HCT116 (cell line): ENCODE data around the gene NELL1. TPM values are rescaled to one million over a fixed set of nuclear protein-coding genes. Genes with fewer than 3 reads are reported as not detected.

ENCODE experiments used
- ATAC-seq: fragments of 200-7000 bp; cut with Tn5 transposase; 2 replicates; pipeline ENCODE4 v1.9.1; 2020; ENCODE audit warnings: mild to moderate bottlenecking, moderate library complexity
- BruUV-seq: library from RNA; stranded (reverse); fragments of 400-500 nt; replicated peaks from 2 replicates; lab custom pipeline; 2021; lab: Mats Ljungman, UMichigan
- CTCF ChIA-PET: fragments of 300-600 bp; sonication (Branson Sonifier 250); formaldehyde crosslinking; loops from one replicate; lab custom pipeline; 2021; ENCODE audit warnings: antibody characterized with exemption; lab: Charles Lee
- POLR2A ChIA-PET: fragments of 300-600, 350-600 bp; sonication (Branson Sonifier 250); formaldehyde crosslinking; loops from one replicate; lab custom pipeline; 2021; ENCODE audit warnings: antibody characterized with exemption; lab: Charles Lee
- RAD21 ChIA-PET, 2 experiments: fragments of 300-600 bp; sonication (Branson Sonifier 250); formaldehyde crosslinking; loops; one replicate each; lab custom pipeline; 2023; ENCODE audit warnings: low total read pairs in 2 of 2; ENCODE audit not compliant: uncharacterized antibody in 2 of 2, unreplicated experiment in 2 of 2, low non-redundant PET in 1 of 2; lab: Charles Lee
- DNase-seq: peaks from one replicate; pipeline ENCODE4 v3.0.0-alpha.2; 2010; ENCODE audit warnings: low read depth, low spot score
- H2AFZ ChIP-seq: fragments of 200-600 bp; shearing (Covaris generic), sonication (generic); 2 replicates; pipeline ENCODE4 v1.6.1; 2017; ENCODE audit warnings: low read depth, mixed run types, mixed read lengths, antibody characterized with exemption, low read length; ENCODE audit not compliant: poor library complexity, severe bottlenecking
- H3K27ac ChIP-seq: 2 replicates; pipeline ENCODE4 v1.5.1; 2012; ENCODE audit warnings: low read depth, low read length
- H3K27me3 ChIP-seq: fragments of 200-600 bp; sonication (generic); 2 replicates; pipeline ENCODE4 v1.6.1; 2016; ENCODE audit warnings: mixed run types, low read length, mixed read lengths; ENCODE audit not compliant: insufficient read depth
- H3K36me3 ChIP-seq, 2 experiments: fragments of 200-500 bp in 1 of 2; fragments of 200-600 bp in 1 of 2; sonication (Bioruptor generic) in 1 of 2; sonication (generic) in 1 of 2; 2 replicates each; pipeline versions ENCODE4 v1.5.1 to v1.6.1; 2014 to 2016; ENCODE audit warnings: low read length in 2 of 2, inconsistent platforms in 1 of 2, mixed read lengths in 1 of 2, mixed run types in 1 of 2; ENCODE audit not compliant: insufficient read depth in 2 of 2, control insufficient read depth in 1 of 2
- H3K4me1 ChIP-seq, 2 experiments: fragments of 200-600 bp in 1 of 2; sonication (generic) in 1 of 2; 2 replicates each; pipeline versions ENCODE4 v1.5.1 to v1.6.1; 2012 to 2017; ENCODE audit warnings: low read length in 2 of 2, inconsistent platforms in 1 of 2, mild to moderate bottlenecking in 1 of 2, mixed read lengths in 1 of 2, mixed run types in 1 of 2, moderate library complexity in 1 of 2; ENCODE audit not compliant: insufficient read depth in 2 of 2, control insufficient read depth in 1 of 2
- H3K4me2 ChIP-seq: fragments of 200-600 bp; sonication (generic); 2 replicates; pipeline ENCODE4 v1.6.1; 2017; ENCODE audit warnings: mixed run types, low read length, mixed read lengths
- H3K4me3 ChIP-seq, 2 experiments: fragments of 200-600 bp in 1 of 2; sonication (generic) in 1 of 2; replicated peaks in 1 of 2; 2 replicates each; pipeline ENCODE4 v1.5.1; 2011 to 2016; ENCODE audit warnings: low read length in 2 of 2, control low read depth in 1 of 2, low read depth in 1 of 2, mild to moderate bottlenecking in 1 of 2, mixed read lengths in 1 of 2, mixed run types in 1 of 2
- H3K79me2 ChIP-seq: fragments of 200-600 bp; sonication (generic); 2 replicates; pipeline ENCODE4 v1.6.1; 2017; ENCODE audit warnings: mild to moderate bottlenecking, mixed run types, low read length, moderate library complexity, mixed read lengths; ENCODE audit not compliant: insufficient read depth
- H3K9ac ChIP-seq: fragments of 200-600 bp; sonication (generic); 2 replicates; pipeline ENCODE4 v1.6.1; 2016; ENCODE audit warnings: low read length, mixed read lengths
- H3K9me2 ChIP-seq: fragments of 200-600 bp; sonication (generic), shearing (Covaris generic); 2 replicates; pipeline ENCODE4 v1.6.1; 2017; ENCODE audit warnings: mixed run types, mild to moderate bottlenecking, moderate library complexity; ENCODE audit not compliant: insufficient read depth
- H3K9me3 ChIP-seq, 2 experiments: fragments of 200-500 bp in 1 of 2; fragments of 200-600 bp in 1 of 2; sonication (Bioruptor generic) in 1 of 2; sonication (generic) in 1 of 2; 2 replicates each; pipeline ENCODE4 v1.6.1; 2014 to 2017; ENCODE audit warnings: low read length in 2 of 2, mixed read lengths in 2 of 2, inconsistent platforms in 1 of 2, low read depth in 1 of 2, mild to moderate bottlenecking in 1 of 2, mixed run types in 1 of 2, moderate library complexity in 1 of 2; ENCODE audit not compliant: control insufficient read depth in 1 of 2, insufficient read depth in 1 of 2
- H4K20me1 ChIP-seq: fragments of 200-600 bp; sonication (generic), shearing (Covaris generic); 2 replicates; pipeline ENCODE4 v1.6.1; 2017; ENCODE audit warnings: mixed run types, mild to moderate bottlenecking, moderate library complexity; ENCODE audit not compliant: insufficient read depth
- ATF3 ChIP-seq: IDR thresholded peaks from 2 replicates; pipeline ENCODE4 v1.6.1; 2012
- CBX3 ChIP-seq: IDR thresholded peaks from 2 replicates; pipeline ENCODE4 v1.6.1; 2012; ENCODE audit warnings: low read depth
- CEBPB ChIP-seq: IDR thresholded peaks from 2 replicates; pipeline ENCODE4 v1.6.1; 2012; ENCODE audit warnings: low read depth
- CTCF ChIP-seq, 3 experiments: fragments of 200-600 bp in 1 of 3; sonication (generic) in 1 of 3; IDR thresholded peaks in 2 of 3; conservative IDR thresholded peaks in 1 of 3; 2 replicates each; pipeline ENCODE4 v1.5.1; 2012 to 2017; ENCODE audit warnings: low read depth in 2 of 3, low read length in 2 of 3, antibody characterized with exemption in 1 of 3, borderline replicate concordance in 1 of 3, control low read depth in 1 of 3, mild to moderate bottlenecking in 1 of 3, mixed read lengths in 1 of 3, mixed run types in 1 of 3, moderate library complexity in 1 of 3; ENCODE audit not compliant: insufficient read depth in 1 of 3
- EGR1 ChIP-seq: IDR thresholded peaks from 2 replicates; pipeline ENCODE4 v1.6.1; 2012; ENCODE audit warnings: low read depth
- ELF1 ChIP-seq: IDR thresholded peaks from 2 replicates; pipeline ENCODE4 v1.6.1; 2012; ENCODE audit warnings: low read depth, borderline replicate concordance
- FOSL1 ChIP-seq: IDR thresholded peaks from 2 replicates; pipeline ENCODE4 v1.6.1; 2012; ENCODE audit warnings: low read depth
- JUND ChIP-seq: IDR thresholded peaks from 2 replicates; pipeline ENCODE4 v1.6.1; 2012
- RAD21 ChIP-seq: IDR thresholded peaks from 2 replicates; pipeline ENCODE4 v1.6.1; 2012; ENCODE audit warnings: low read depth, mild to moderate bottlenecking
- REST ChIP-seq: IDR thresholded peaks from 2 replicates; pipeline ENCODE4 v1.6.1; 2012; ENCODE audit warnings: low read depth
- SIN3A ChIP-seq: IDR thresholded peaks from 2 replicates; pipeline ENCODE4 v1.6.1; 2012; ENCODE audit warnings: low read depth
- SP1 ChIP-seq: IDR thresholded peaks from 2 replicates; pipeline ENCODE4 v1.6.1; 2012; ENCODE audit warnings: low read depth
- SRF ChIP-seq: IDR thresholded peaks from 2 replicates; pipeline ENCODE4 v1.6.1; 2012; ENCODE audit warnings: low read depth
- TCF7L2 ChIP-seq: IDR thresholded peaks from 2 replicates; pipeline ENCODE4 v1.7.0; 2011; ENCODE audit warnings: borderline replicate concordance, inconsistent platforms; ENCODE audit not compliant: insufficient read depth, insufficient read length; ENCODE audit errors: extremely low read depth
- intact Hi-C: fragments of 100-400 bp; cut with micrococcal nuclease; formaldehyde crosslinking; loops from 2 replicates; pipeline ENCODE4 v1.10.0; 2022
- total RNA-seq: library from RNA; stranded (reverse); gene quantifications from one replicate; pipeline ENCODE4 v1.2.1, GENCODE V29; 2021; ENCODE audit not compliant: unreplicated experiment
- TF ChIP-seq, protein P1 (sequence below): IDR thresholded peaks from 2 replicates; pipeline ENCODE4 v1.6.1; 2012

NELL1 gene
- total RNA-seq, 1 experiment from 2014 or later, result not detected

GRCh38 chr11:21485006-21485405 lies 815.6 kb downstream of the NELL1 start:
- BruUV-seq, result no TSS peak
- no peak overlapping the region for H2AFZ ChIP-seq
- TF ChIP-seq SP1, result no peak
- TF ChIP-seq CEBPB, result no peak
- TF ChIP-seq, protein P1, sequence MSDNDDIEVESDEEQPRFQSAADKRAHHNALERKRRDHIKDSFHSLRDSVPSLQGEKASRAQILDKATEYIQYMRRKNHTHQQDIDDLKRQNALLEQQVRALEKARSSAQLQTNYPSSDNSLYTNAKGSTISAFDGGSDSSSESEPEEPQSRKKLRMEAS, result no peak
- TF ChIP-seq ELF1, result no peak
- TF ChIP-seq RAD21, result no peak
- TF ChIP-seq SIN3A, result no peak
- no peak for TF ChIP-seq TCF7L2
- TF ChIP-seq ATF3, result no peak
- TF ChIP-seq CTCF (IDR thresholded peaks at IDR 0.05 in 2 of 3, conservative IDR thresholded peaks at IDR 0.05 in 1 of 3; ENCODE audit: borderline replicate concordance in 1 of 3, insufficient read depth in 1 of 3, low read depth in 2 of 3, low read length in 2 of 3), result no peak
- TF ChIP-seq EGR1, result no peak
- TF ChIP-seq SRF, result no peak
- TF ChIP-seq CBX3, result no peak
- no peak for TF ChIP-seq JUND
- no peak for TF ChIP-seq FOSL1
- no peak for TF ChIP-seq REST
- ChIA-PET RAD21 (no interaction called here), POLR2A (no interaction called here), CTCF (no interaction called here)
- no peaks in the 10 kb centered on the region for H3K79me2 ChIP-seq
- no peaks in the 10 kb centered on the region for H4K20me1 ChIP-seq
- H3K9me3 ChIP-seq, result peaks cover 5 to 23% of the 10 kb centered on the region in 2 experiments; a peak in 2 of 4 replicates
- no peaks in the 10 kb centered on the region for H3K9me2 ChIP-seq
- H3K9ac ChIP-seq, result no peak overlapping the region
- H3K36me3 ChIP-seq, result no peaks in the 10 kb centered on the region
- no peak overlapping the region for H3K4me3 ChIP-seq
- ATAC-seq (no peak), DNase-seq (no peak)
- H3K27me3 ChIP-seq, result no peaks in the 10 kb centered on the region
- H3K27ac ChIP-seq, result no peak overlapping the region
- H3K4me1 ChIP-seq, result no peaks in the 10 kb centered on the region
- no peak overlapping the region for H3K4me2 ChIP-seq
- intact Hi-C loops, result no loop called here
